ENCODE measurements around the gene FADS1. TPM values are rescaled to one million over a fixed set of nuclear protein-coding genes. Genes with fewer than 3 reads are reported as not detected.

FADS1 gene
- polyA plus RNA-seq, 1 donor (not counting 4 experiments of a cell fraction or from before 2014, with no cell fraction given), result 34.0 TPM

DNA sequence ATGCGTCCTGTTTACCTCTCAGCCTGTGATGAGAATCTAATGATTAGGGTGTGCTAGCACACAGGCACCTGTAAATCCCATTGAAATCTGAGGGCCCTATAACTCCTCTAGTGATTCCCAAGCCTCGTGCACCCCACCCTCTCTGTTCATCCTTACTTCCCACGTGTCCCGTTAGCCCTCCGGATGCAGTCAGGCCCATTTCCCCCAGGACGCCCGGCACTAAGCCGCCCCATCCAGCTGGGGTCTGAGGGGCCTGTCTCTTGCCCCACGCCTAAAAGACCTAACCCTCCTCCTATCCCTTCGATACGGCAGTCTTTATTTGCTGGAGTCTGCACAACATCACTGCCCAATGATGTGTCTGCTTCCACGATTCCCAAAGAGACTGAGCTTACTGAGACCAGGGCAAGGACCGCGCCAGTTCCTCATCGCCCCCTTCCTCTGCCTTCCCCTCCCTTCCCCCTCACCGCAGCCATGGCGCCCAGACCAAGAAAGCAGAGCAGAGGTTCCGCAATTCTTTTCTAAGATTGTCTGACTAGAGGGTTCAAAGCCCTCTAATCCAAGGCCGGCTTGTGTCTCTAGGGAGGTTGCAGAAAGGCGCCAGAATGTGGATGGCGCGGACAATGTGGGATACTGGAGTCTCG lies 10.2 kb upstream of the FADS1 start:
- Histone ChIP-seq H2AFZ (ENCODE audit: control insufficient read depth, low read length) (no peak overlapping the region), H3K4me1 (ENCODE audit: control insufficient read depth, extremely low read depth, insufficient read depth, low read length) (peaks cover 25% of the 10 kb centered on the region), H3K4me2 (ENCODE audit: control insufficient read depth, extremely low read depth, insufficient read depth, low read depth, low read length) (peak overlapping the region; percentile 68), H4K20me1 (ENCODE audit: control insufficient read depth, extremely low read depth, insufficient read depth, low read length) (no peaks in the 10 kb centered on the region), H3K9me3 (ENCODE audit: control insufficient read depth, low read depth, low read length) (no peaks in the 10 kb centered on the region), H3K4me3 (ENCODE audit: control insufficient read depth in 2 of 3, extremely low read depth in 1 of 3, insufficient read depth in 2 of 3, low read depth in 1 of 3, low read length in 3 of 3) (peak overlapping the region; percentile 59 to 82 (median 81)), H3K36me3 (ENCODE audit: control insufficient read depth in 2 of 2, extremely low read depth in 1 of 2, insufficient read depth in 2 of 2, low read length in 2 of 2) (peaks cover 2 to 4% of the 10 kb centered on the region in 2 experiments), H3K9ac (ENCODE audit: control insufficient read depth, extremely low read depth, insufficient read depth, low read length) (peak overlapping the region; percentile 69), H3K9me1 (ENCODE audit: control insufficient read depth, extremely low read depth, insufficient read depth, low read length) (no peaks in the 10 kb centered on the region), H3K79me2 (ENCODE audit: control insufficient read depth, insufficient read depth, low read length) (peaks cover 37% of the 10 kb centered on the region), H3K27ac (ENCODE audit: control insufficient read depth, insufficient read depth, low read length) (no peak overlapping the region), H3K27me3 (ENCODE audit: control insufficient read depth, extremely low read depth, insufficient read depth, low read length) (no peaks in the 10 kb centered on the region)
- DNase-seq (ENCODE audit: low read depth, low spot score) (no peak), FAIRE-seq (no peak)
- dilution Hi-C loops (cut with MboI; ENCODE audit: extremely low pct_ligation_motif_present, low sequenced_read_pairs), result no loop called here
- no peak for TF ChIP-seq EZH2 (IDR thresholded peaks at IDR 0.05; ENCODE audit: low read length)
- TF ChIP-seq, protein P1, sequence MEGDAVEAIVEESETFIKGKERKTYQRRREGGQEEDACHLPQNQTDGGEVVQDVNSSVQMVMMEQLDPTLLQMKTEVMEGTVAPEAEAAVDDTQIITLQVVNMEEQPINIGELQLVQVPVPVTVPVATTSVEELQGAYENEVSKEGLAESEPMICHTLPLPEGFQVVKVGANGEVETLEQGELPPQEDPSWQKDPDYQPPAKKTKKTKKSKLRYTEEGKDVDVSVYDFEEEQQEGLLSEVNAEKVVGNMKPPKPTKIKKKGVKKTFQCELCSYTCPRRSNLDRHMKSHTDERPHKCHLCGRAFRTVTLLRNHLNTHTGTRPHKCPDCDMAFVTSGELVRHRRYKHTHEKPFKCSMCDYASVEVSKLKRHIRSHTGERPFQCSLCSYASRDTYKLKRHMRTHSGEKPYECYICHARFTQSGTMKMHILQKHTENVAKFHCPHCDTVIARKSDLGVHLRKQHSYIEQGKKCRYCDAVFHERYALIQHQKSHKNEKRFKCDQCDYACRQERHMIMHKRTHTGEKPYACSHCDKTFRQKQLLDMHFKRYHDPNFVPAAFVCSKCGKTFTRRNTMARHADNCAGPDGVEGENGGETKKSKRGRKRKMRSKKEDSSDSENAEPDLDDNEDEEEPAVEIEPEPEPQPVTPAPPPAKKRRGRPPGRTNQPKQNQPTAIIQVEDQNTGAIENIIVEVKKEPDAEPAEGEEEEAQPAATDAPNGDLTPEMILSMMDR (optimal IDR thresholded peaks at IDR 0.05 in 1 of 3, IDR thresholded peaks at IDR 0.05 in 1 of 3, conservative IDR thresholded peaks at IDR 0.05 in 1 of 3; ENCODE audit: extremely low read depth in 1 of 3, insufficient read depth in 2 of 3, low read length in 3 of 3), result no peak

DNA sequence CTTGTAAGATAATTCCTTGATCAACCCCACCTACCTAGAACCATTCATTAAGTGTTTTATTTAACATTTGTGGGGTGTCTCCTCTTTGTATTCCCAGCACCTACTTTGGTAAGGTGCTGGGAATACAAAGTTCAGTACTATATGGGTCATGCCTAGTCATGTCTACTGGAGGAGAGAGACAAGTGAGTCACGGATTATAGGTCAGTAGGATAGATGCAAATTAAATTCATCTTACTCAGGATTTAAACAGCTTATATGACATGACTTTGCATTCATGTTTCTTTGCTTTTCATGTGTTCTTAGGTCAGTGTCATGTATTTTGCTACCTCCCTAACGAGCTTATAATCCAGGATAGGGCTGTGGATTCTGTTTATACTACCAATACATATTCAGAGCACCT lies 3.4 kb upstream of the FADS1 start:
- Histone ChIP-seq H3K27me3 (ENCODE audit: control insufficient read depth, extremely low read depth, insufficient read depth, low read length) (no peaks in the 10 kb centered on the region), H2AFZ (ENCODE audit: control insufficient read depth, low read length) (no peak overlapping the region), H3K9ac (ENCODE audit: control insufficient read depth, extremely low read depth, insufficient read depth, low read length) (peak overlapping the region; percentile 60), H3K79me2 (ENCODE audit: control insufficient read depth, insufficient read depth, low read length) (no peaks in the 10 kb centered on the region), H3K9me1 (ENCODE audit: control insufficient read depth, extremely low read depth, insufficient read depth, low read length) (no peaks in the 10 kb centered on the region), H3K9me3 (ENCODE audit: control insufficient read depth, low read depth, low read length) (no peaks in the 10 kb centered on the region), H3K4me2 (ENCODE audit: control insufficient read depth, extremely low read depth, insufficient read depth, low read depth, low read length) (peak overlapping the region; percentile 42), H4K20me1 (ENCODE audit: control insufficient read depth, extremely low read depth, insufficient read depth, low read length) (no peaks in the 10 kb centered on the region), H3K36me3 (ENCODE audit: control insufficient read depth in 2 of 2, extremely low read depth in 1 of 2, insufficient read depth in 2 of 2, low read length in 2 of 2) (no peaks in the 10 kb centered on the region), H3K4me3 (ENCODE audit: control insufficient read depth in 2 of 3, extremely low read depth in 1 of 3, insufficient read depth in 2 of 3, low read depth in 1 of 3, low read length in 3 of 3) (peak overlapping the region in 2 of 3 experiments; percentile 22 to 45), H3K27ac (ENCODE audit: control insufficient read depth, insufficient read depth, low read length) (peak overlapping the region; percentile 86), H3K4me1 (ENCODE audit: control insufficient read depth, extremely low read depth, insufficient read depth, low read length) (peaks cover 32% of the 10 kb centered on the region)
- peak; percentile 69 for FAIRE-seq
- no peak for DNase-seq (ENCODE audit: low read depth, low spot score)
- dilution Hi-C loops (cut with MboI; ENCODE audit: extremely low pct_ligation_motif_present, low sequenced_read_pairs), result no loop called here
- TF ChIP-seq, protein P1 (optimal IDR thresholded peaks at IDR 0.05 in 1 of 3, IDR thresholded peaks at IDR 0.05 in 1 of 3, conservative IDR thresholded peaks at IDR 0.05 in 1 of 3; ENCODE audit: extremely low read depth in 1 of 3, insufficient read depth in 2 of 3, low read length in 3 of 3), result no peak
- no peak for TF ChIP-seq EZH2 (IDR thresholded peaks at IDR 0.05; ENCODE audit: low read length)

All from keratinocyte (primary cell).